Right lobe of liver (tissue), 6 donors: Measurements from ENCODE around the gene STX2. TPM values are rescaled to one million over a fixed set of nuclear protein-coding genes. Genes with fewer than 3 reads are reported as not detected.
"Not testable (repeated sequence)": the region's sequence is repeated elsewhere in the genome, so short reads cannot be mapped to it uniquely, and the experiment has no call there.

Experiments used
- ATAC-seq, 4 donors: fragments of 200-7000 bp; cut with Tn5 transposase; one replicate each; pipeline ENCODE4 v1.9.1; 2020; ENCODE audit warnings: mild to moderate bottlenecking in 4 of 4, moderate library complexity in 4 of 4
- DNase-seq, 3 donors: peaks; one replicate each; pipeline ENCODE4 v3.0.0-alpha.2; 2020
- H3K27ac ChIP-seq, 3 donors: fragments of 200-600 bp; one replicate each; pipeline ENCODE4 v1.8.0; 2022
- H3K27me3 ChIP-seq, 2 donors: fragments of 200-600 bp; one replicate each; pipeline ENCODE4 v1.8.0; 2022
- H3K36me3 ChIP-seq, 4 donors: fragments of 200-600 bp; sonication (generic) in 1 of 4; one replicate each; pipeline versions ENCODE4 v1.5.1 to v1.8.0; 2017 to 2022; ENCODE audit warnings: control low read depth in 1 of 4
- H3K4me1 ChIP-seq, 4 donors: fragments of 200-600 bp; sonication (generic) in 1 of 4; one replicate each; pipeline versions ENCODE4 v1.5.1 to v1.8.0; 2017 to 2022; ENCODE audit warnings: control low read depth in 1 of 4
- H3K4me3 ChIP-seq, 3 donors: fragments of 200-600 bp; one replicate each; pipeline ENCODE4 v1.8.0; 2022
- H3K9me3 ChIP-seq, 4 donors: fragments of 200-600 bp; sonication (generic) in 1 of 4; one replicate each; pipeline versions ENCODE4 v1.5.1 to v1.8.0; 2017 to 2022; ENCODE audit warnings: control low read depth in 1 of 4
- POLR2A ChIP-seq: fragments of 450-650 bp; IDR thresholded peaks from one replicate; pipeline ENCODE4 v1.6.1; 2017; ENCODE audit warnings: antibody characterized with exemption, mild to moderate bottlenecking
- WGBS: methylation state at CpG from one replicate; pipeline ENCODE4 v1.1.6; 2018; ENCODE audit warnings: low coverage, low lambda C conversion rate; ENCODE audit not compliant: insufficient coverage; ENCODE audit errors: missing lambda C conversion rate; 5-methylcytosine and 5-hydroxymethylcytosine counted together
- intact Hi-C, 2 donors: fragments of 100-400 bp; cut with DNase I; formaldehyde crosslinking; loops; one replicate each; pipeline versions ENCODE4 v1.11.2 to v1.14.1; 2022
- total RNA-seq, 6 experiments: library from RNA; depleted of rRNA in 2 of 6; stranded (reverse); fragments of >200 nt in 2 of 6; fragmentation: NEBNext Ultra II Directional in 3 of 6; extraction: Animal tissue kit (Norgen Biotek cat#: 25700) in 3 of 6; gene quantifications; one replicate each; pipeline versions ENCODE4 v1.1.0 to v1.2.4, GENCODE V29; 2016 to 2023
- TF ChIP-seq, protein P1 (sequence below), 4 donors: fragments of 200-600 bp in 3 of 4; fragments of 450-650 bp in 1 of 4; IDR thresholded peaks; one replicate each; pipeline versions ENCODE4 v1.5.1 to v1.8.0; 2016 to 2022; ENCODE audit warnings: antibody characterized with exemption in 4 of 4, mild to moderate bottlenecking in 2 of 4
- donor health status: DM: no; HTN: yes; CAD: no.
- donor health status: DM: no; HTN: no; CAD: no.
- donor health status: DM: no; HTN: no; CAD: no.
- donor health status: DM: no; HTN: yes; CAD: no.
- donor health status: DM: no; HTN: yes; CAD: no.

Gene STX2
- total RNA-seq, 6 experiments from 2014 or later: 5.3 to 11.8 (median 7.2) TPM

DNA sequence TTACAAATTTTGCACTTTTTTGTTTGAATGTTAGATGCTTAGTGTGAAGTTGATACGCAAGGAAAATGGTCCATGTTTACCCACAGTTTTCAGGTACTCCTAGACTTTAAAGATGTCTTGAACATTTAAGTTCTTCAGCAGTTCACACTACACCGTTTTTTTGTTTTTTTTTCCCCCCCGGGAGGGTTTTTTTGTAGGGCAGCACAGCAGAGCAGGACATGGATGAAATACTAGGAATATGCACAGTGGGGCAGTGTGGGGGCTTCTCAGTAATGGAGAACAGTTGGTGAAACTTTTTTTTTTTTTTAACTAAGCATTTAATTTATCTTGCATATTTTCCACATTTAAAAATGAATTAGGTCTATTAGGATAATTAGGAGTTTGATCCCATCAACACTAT lies 37.7 kb upstream of the STX2 start:
- no peak overlapping the region for H3K27ac ChIP-seq

DNA sequence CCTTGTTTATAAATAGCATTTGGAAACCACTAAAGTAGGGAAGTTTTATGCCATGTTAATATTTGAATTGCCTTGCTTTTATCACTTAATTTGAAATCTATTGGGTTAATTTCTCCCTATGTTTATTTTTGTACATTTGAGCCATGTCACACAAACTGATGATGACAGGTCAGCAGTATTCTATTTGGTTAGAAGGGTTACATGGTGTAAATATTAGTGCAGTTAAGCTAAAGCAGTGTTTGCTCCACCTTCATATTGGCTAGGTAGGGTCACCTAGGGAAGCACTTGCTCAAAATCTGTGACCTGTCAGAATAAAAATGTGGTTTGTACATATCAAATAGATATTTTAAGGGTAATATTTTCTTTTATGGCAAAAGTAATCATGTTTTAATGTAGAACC lies 37.2 kb upstream of the STX2 start:
- Histone ChIP-seq H3K4me1 (peaks cover 0 to 23% (median 10%) of the 10 kb centered on the region in 4 donors), H3K36me3 (peaks cover 7 to 39% (median 23%) of the 10 kb centered on the region in 4 donors), H3K4me3 (no peak overlapping the region), H3K27me3 (no peaks in the 10 kb centered on the region), H3K9me3 (no peaks in the 10 kb centered on the region), H3K27ac (no peak overlapping the region)
- intact Hi-C loops: no loop called here
- ATAC-seq: peak in 1 of 4 donors; percentile 31
- no peak for TF ChIP-seq POLR2A
- TF ChIP-seq, protein P1, sequence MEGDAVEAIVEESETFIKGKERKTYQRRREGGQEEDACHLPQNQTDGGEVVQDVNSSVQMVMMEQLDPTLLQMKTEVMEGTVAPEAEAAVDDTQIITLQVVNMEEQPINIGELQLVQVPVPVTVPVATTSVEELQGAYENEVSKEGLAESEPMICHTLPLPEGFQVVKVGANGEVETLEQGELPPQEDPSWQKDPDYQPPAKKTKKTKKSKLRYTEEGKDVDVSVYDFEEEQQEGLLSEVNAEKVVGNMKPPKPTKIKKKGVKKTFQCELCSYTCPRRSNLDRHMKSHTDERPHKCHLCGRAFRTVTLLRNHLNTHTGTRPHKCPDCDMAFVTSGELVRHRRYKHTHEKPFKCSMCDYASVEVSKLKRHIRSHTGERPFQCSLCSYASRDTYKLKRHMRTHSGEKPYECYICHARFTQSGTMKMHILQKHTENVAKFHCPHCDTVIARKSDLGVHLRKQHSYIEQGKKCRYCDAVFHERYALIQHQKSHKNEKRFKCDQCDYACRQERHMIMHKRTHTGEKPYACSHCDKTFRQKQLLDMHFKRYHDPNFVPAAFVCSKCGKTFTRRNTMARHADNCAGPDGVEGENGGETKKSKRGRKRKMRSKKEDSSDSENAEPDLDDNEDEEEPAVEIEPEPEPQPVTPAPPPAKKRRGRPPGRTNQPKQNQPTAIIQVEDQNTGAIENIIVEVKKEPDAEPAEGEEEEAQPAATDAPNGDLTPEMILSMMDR (IDR thresholded peaks at IDR 0.05): no peak
- DNase-seq: no peak

More for the DNA sequence above, 37.7 kb upstream of the STX2 start:
- no peak for DNase-seq
- peaks cover 7 to 39% (median 23%) of the 10 kb centered on the region in 4 donors for H3K36me3 ChIP-seq
- WGBS: 51% methylated on average over 3 of the region's 3 CpGs
- intact Hi-C loops: no loop called here
- no peak for ATAC-seq
- H3K4me3 ChIP-seq: no peak overlapping the region
- peaks cover 0 to 23% (median 9%) of the 10 kb centered on the region in 4 donors for H3K4me1 ChIP-seq
- H3K9me3 ChIP-seq: no peaks in the 10 kb centered on the region
- H3K27me3 ChIP-seq: no peaks in the 10 kb centered on the region
- no peak for TF ChIP-seq POLR2A
- TF ChIP-seq, protein P1 (IDR thresholded peaks at IDR 0.05): no peak

DNA sequence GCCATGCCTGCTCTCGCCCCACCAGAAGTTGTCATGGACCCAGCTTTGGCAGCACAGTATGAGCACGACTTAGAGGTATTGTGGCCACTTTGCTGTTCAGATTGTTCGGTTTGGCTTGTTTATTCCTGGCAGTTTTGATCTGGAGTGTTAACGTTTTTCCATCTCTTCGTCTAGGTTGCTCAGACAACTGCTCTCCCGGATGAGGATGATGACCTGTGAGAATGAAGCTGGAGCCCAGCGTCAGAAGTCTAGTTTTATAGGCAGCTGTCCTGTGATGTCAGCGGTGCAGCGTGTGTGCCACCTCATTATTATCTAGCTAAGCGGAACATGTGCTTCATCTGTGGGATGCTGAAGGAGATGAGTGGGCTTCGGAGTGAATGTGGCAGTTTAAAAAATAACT lies 36.7 kb upstream of the STX2 start:
- ATAC-seq, intact Hi-C loops, H3K9me3 ChIP-seq, H3K27me3 ChIP-seq, DNase-seq, H3K27ac ChIP-seq, H3K4me3 ChIP-seq: not testable (repeated sequence)
- H3K36me3 ChIP-seq: peaks cover 7 to 39% (median 23%) of the 10 kb centered on the region in 4 donors
- 81% methylated on average over 10 of the region's 11 CpGs for WGBS
- H3K4me1 ChIP-seq: peaks cover 0 to 26% (median 12%) of the 10 kb centered on the region in 4 donors

DNA sequence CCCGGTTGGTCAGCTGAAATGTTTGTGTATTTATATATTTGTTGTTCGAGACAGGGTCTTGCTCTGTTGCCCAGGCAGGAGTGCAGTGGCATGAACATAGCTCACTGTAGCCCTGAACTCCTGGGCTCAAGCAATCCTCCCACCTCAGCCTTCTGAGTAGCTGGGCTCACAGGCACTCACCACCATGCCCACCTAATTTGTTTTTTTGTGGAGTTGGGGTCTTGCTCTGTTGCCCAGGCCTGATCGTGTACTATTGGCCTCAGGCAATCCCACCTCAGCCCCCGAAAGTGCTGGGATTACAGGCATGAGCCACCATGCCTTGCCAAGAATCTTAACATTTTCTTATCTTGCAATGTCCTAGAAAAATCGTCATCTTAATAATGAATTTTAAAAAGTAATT lies 36.1 kb upstream of the STX2 start:
- DNase-seq (no peak), ATAC-seq (no peak)
- TF ChIP-seq, protein P1 (IDR thresholded peaks at IDR 0.05): no peak
- TF ChIP-seq POLR2A: no peak
- H3K4me1 ChIP-seq: peaks cover 0 to 27% (median 12%) of the 10 kb centered on the region in 4 donors
- intact Hi-C loops: no loop called here
- WGBS: 82% methylated on average over 5 of the region's 5 CpGs
- no peak overlapping the region for H3K4me3 ChIP-seq
- no peaks in the 10 kb centered on the region for H3K27me3 ChIP-seq
- H3K9me3 ChIP-seq: no peaks in the 10 kb centered on the region
- peaks cover 7 to 39% (median 23%) of the 10 kb centered on the region in 4 donors for H3K36me3 ChIP-seq
- H3K27ac ChIP-seq: no peak overlapping the region

DNA sequence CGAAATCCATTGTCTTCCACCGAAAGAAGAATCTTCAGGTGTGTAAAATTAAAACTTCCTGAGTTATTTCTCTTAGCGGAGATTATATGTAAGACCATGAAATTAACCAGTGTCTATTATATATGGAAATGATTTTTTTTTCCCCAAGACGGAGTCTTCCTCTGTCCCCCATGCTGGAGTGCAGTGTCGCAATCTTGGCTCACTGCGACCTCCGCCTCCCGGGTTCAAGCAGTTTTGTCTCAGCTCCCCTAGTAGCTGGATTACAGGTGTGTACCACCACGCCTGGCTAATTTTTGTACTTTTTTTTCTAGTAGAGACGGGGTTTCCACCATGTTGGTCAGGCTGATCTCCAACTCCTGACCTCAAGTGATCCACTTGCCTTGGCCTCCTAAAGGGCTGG lies 35.6 kb upstream of the STX2 start:
- intact Hi-C loops: no loop called here

More for the DNA sequence above, 35.6 kb upstream of the STX2 start:
- Histone ChIP-seq H3K27me3 (no peaks in the 10 kb centered on the region), H3K9me3 (no peaks in the 10 kb centered on the region), H3K36me3 (peaks cover 7 to 39% (median 23%) of the 10 kb centered on the region in 4 donors), H3K4me3 (no peak overlapping the region), H3K4me1 (peaks cover 0 to 27% (median 12%) of the 10 kb centered on the region in 4 donors), H3K27ac (no peak overlapping the region)
- WGBS: 78% methylated on average over 5 of the region's 10 CpGs
- TF ChIP-seq POLR2A: no peak
- TF ChIP-seq, protein P1 (IDR thresholded peaks at IDR 0.05): no peak
- ATAC-seq: no peak
- no peak for DNase-seq
